AG09309 (cell line): Measurements from ENCODE around the gene CCNO.
A peak's percentile ranks its signal among the peaks of the same experiment; 100 is the strongest.

ENCODE experiments used
- DNase-seq: peaks from one replicate; pipeline ENCODE4 v3.0.0-alpha.2; 2010; ENCODE audit warnings: low read depth
- H3K4me3 ChIP-seq: 2 replicates; pipeline ENCODE4 v1.5.1; 2011; ENCODE audit warnings: mild to moderate bottlenecking, low read depth, low read length, moderate library complexity; ENCODE audit not compliant: control insufficient read depth
- TF ChIP-seq, protein P1 (sequence below): IDR thresholded peaks from 2 replicates; pipeline ENCODE4 v1.5.1; 2011; ENCODE audit warnings: mild to moderate bottlenecking, low read depth, low read length, inconsistent platforms; ENCODE audit not compliant: insufficient read depth, control insufficient read depth; ENCODE audit errors: missing control alignments

The CCNO gene

DNA sequence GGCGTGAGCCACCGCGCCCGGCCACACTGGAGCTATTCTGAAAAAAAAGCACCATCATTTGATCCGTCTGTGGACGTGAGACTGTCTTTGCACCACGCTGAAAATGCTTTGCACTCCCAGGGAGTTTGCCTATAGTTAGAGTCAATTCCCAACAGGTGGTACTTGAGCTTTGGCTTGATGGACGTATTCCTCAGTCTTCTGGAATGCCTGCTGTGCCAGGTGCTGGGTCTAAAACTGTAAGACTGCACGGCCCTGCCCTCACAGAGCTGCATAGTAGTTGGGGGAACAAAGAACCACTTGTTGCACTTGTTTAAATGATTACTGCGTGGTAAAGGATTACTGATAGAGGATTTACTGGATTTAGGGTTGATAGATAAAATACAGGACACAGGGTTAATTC lies 3.4 kb upstream of the CCNO start:
- no peak overlapping the region for H3K4me3 ChIP-seq
- TF ChIP-seq, protein P1, sequence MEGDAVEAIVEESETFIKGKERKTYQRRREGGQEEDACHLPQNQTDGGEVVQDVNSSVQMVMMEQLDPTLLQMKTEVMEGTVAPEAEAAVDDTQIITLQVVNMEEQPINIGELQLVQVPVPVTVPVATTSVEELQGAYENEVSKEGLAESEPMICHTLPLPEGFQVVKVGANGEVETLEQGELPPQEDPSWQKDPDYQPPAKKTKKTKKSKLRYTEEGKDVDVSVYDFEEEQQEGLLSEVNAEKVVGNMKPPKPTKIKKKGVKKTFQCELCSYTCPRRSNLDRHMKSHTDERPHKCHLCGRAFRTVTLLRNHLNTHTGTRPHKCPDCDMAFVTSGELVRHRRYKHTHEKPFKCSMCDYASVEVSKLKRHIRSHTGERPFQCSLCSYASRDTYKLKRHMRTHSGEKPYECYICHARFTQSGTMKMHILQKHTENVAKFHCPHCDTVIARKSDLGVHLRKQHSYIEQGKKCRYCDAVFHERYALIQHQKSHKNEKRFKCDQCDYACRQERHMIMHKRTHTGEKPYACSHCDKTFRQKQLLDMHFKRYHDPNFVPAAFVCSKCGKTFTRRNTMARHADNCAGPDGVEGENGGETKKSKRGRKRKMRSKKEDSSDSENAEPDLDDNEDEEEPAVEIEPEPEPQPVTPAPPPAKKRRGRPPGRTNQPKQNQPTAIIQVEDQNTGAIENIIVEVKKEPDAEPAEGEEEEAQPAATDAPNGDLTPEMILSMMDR: no peak
- DNase-seq: no peak

- TF ChIP-seq, protein P1: no peak
- no peak for DNase-seq
- peak overlapping the region; percentile 53 for H3K4me3 ChIP-seq
Measured at GRCh38 chr5:55234121-55234700, 803 bp upstream of the CCNO start.

DNA sequence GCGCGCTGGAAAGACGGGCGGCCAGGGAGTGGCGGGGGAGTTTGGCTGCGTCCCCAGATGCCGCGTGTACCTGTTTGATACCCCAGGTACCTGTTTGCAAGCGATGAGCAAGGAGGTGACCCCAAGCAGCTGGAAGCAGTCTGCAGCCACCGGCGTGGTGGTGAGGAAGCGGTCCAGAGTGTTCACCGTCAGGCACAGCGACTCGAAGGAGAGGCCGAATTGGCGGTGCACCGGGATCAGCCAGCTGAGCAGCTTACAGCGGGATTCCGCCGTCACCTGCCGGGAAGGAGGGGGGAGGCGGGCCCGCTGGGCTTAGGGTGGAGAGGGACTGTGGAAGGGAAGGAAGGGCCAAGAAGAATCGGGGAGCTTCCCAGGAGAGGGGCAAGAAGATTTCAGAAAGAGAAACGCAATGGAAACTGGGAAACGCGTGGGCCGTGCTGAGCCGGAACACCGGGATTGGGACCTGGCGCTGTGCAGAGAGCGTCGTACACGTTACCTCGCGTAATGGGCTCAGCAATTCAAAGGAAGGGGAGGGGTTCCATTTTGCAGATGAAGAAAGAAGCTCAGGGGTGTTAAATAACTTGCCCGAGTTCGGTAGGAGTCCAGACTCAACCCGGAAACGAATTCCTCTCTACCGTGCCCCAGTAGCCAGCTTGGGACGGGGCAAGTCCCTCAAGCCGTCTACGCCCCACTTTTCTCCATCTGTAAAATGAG lies 980 bp downstream of the CCNO start:
- TF ChIP-seq, protein P1: no peak

DNA sequence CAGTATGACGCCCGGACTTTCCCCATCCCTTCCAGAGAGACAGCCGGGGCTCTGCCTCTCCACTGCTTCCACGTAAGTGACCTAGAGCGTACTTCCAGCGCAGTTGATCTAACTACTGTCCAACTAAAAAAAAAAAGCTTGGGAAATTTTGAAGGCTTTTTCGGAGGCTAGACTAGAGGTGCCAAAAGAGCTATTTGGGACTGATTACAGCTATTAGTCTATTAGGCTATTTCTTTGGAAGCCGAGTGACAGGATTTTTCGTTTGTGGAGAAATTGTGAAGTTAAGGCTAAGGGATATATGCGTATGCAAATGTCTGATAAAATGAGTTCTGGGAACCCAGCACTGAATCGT lies 1.5 kb downstream of the CCNO start:
- no peak for DNase-seq
- TF ChIP-seq, protein P1: no peak
- H3K4me3 ChIP-seq: peak overlapping the region; percentile 53

More for the DNA sequence above, 980 bp downstream of the CCNO start:
- H3K4me3 ChIP-seq: peak overlapping the region; percentile 53
- no peak for DNase-seq

GRCh38 chr5:55231029-55231918 lies 2.1 kb downstream of the CCNO start:
- TF ChIP-seq, protein P1: no peak
- peak overlapping the region; percentile 53 for H3K4me3 ChIP-seq
- DNase-seq: no peak

GRCh38 chr5:55230086-55230629 lies 3.2 kb downstream of the CCNO start:
- no peak for DNase-seq
- no peak overlapping the region for H3K4me3 ChIP-seq
- TF ChIP-seq, protein P1: no peak
